Stimulated activated CD4-positive, alpha-beta T cell treated with anti-CD3 and anti-CD28 coated beads, Interleukin-2, amount 100 ng/mL, for 4 hours (primary cell): ENCODE data around the gene DNAJA2.
A peak's percentile ranks its signal among the peaks of the same experiment; 100 is the strongest.
"Not testable (repeated sequence)": the region's sequence is repeated elsewhere in the genome, so short reads cannot be mapped to it uniquely, and the experiment has no call there.

Experiments used
- DNase-seq: peaks from one replicate; pipeline ENCODE4 v3.0.0-alpha.2; 2020; ENCODE audit warnings: low read depth

The DNAJA2 gene

DNA sequence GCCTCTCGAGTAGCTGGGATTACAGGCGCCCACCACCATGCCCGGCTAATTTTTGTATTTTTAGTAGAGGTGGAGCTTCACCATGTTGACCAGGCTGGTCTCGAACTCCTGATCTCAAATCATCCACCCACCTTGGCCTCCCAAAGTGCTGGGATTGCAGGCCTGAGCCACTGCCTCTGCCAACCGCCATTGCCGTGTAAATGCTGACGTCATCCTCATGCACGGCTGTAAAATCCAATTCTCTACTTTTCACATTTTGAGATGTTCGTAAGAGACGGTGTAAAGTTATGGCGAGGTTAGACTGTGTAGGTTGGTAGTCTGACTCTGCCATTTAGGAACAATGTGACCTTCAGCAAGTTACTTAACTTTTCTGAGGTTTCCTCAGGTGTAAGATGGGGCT is 1.7 kb upstream of the DNAJA2 start:
- no peak for DNase-seq

GRCh38 chr16:46974352-46974751 is 878 bp upstream of the DNAJA2 start:
- no peak for DNase-seq

DNA sequence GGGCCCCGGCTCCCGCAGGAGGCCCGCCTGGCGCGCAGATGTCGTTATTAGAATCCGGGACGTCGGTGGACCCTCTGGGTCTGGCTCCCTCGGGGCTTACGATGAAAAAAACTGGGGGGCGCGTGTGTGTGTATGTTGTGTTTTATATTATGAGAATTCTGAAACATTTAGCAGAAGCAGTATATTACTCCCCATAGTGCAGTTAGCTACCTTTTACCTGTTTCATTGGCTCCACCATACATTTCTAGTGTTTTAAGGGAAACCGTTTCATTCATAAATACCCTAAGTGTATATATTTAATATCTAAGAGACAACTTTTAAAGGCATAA is 486 bp upstream of the DNAJA2 start:
- DNase-seq = no peak

DNA sequence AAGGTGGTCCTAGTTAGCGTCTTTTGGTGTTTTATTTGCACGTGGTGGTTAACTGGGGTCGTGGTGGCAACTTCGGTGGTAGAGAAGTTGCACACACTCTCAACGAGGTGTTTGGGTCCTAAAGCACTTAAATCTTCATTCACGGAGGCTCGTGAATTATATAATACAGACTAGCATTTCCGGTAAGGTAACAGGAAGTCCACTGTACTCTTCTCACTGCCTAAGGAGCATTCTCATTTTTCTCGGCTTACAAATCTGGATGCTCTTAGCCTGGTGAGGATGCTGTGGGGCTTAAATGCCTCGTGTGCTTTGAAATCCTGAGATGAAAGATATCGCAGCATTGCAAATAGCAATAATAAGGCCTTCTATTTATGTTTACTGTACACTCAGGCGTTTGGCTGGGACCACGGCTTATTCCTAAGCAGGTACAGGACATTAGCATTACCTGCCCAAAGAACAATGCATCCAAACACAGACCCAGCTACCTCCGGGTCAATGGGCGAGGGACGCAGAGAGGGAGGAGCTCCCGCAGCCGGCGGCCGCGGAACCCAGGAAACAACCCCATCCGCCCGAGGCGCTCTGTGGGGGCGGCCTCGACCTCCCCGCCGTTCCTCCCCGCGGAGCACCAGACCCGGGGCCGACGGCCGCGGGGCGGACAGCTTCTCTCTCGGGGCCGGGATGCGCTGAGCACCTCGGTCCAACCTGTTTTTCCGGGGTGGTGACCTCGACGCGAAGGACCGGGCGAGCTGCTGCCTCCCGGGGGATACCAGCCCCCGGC is 856 bp downstream of the DNAJA2 start:
- DNase-seq = peak; percentile 13

DNA sequence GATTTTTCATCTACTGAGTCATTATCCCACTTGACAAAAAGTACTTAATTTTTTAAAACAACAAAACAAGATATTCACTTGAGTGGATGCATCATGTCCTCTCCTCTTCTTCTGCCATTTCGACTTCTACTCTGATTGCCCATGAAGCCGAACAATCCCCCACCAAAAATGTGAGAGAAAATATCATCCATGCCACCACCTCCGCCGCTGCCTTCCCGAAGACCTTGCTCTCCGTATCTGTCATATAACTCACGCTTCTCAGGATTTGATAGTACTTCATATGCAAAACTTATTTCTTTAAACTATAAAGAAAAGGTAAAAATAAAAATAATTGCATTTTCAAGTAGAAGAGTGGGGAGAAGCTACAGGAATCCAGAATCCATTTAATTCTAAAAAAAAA is 2.2 kb downstream of the DNAJA2 start:
- DNase-seq = no peak

- no peak for DNase-seq
Observed at GRCh38 chr16:46970089-46970488, 3.4 kb downstream of the DNAJA2 start.

DNA sequence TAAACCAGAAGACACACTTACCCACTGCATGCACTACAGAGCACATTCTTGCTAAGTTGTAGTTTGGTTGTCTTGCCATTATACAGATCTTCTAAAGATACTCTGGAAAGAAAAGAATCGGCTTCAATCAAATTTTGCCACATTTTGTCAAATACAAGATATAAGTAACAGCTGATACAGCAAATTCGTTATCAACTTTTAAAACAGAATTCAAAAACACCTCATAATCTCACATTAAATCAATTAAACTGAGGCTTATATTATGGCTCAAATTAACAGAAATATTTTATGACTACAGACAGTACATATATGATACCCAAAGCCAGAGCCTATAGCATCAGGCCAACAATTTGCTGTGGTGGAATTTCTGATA is 5.4 kb downstream of the DNAJA2 start:
- no peak for DNase-seq

GRCh38 chr16:46962629-46963028 is 10.8 kb downstream of the DNAJA2 start:
- no peak for DNase-seq

- no peak for DNase-seq
Observed at GRCh38 chr16:46961373-46962353, 11.8 kb downstream of the DNAJA2 start.

GRCh38 chr16:46954562-46954961 is 18.9 kb downstream of the DNAJA2 start:
- no peak for DNase-seq

DNA sequence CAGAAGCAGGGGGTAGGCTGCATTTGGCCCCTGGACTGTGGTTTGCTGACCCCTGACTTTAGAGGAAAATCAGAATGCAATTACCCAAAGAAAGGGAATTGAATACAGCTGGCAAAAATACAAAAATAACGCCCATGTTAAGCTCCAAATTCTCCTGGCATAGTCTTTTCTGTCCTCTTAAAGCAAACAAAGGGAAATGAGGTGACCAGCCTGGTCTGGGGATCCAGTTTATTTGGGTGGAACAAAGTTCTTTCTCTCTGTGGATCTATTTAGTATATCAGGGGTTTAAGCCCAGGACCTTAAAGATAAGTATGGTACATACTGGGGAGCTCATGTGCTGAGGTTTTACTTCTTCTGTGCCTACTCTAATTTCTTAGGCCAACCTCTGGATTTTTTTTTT is 23.5 kb downstream of the DNAJA2 start:
- DNase-seq = no peak

DNA sequence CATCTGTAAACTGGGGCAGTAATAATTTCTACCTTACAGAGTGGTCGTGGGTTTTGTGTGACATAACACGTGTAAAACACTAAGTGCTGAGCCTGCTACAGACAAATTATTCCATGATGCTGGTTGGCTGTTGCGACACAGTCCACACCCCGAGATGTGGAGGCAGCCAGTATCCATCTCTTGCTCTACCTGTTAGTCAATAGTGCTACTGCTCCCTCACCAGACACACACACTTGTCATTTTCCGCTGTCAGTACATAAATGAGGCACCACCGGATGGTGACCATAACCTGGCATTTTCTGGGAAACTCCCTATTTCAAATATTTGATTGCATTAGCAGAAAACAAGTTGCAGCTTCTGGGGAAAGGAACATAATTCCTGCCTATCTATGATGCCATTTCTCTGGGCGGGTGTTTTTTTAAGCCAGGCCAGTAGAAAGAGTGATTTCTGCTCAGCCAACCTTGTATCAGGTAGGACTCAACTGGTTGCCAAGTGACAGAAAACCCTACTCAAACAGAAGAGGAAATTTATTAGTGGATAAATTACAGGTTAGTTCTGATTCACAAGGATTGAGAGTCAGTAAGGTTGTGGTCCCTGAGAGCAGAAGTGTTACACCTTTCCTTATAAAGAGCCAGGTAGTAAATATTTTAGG is 24.1 kb downstream of the DNAJA2 start:
- DNase-seq = peak; percentile 13

GRCh38 chr16:46948548-46949166 is 24.8 kb downstream of the DNAJA2 start:
- DNase-seq = no peak

DNA sequence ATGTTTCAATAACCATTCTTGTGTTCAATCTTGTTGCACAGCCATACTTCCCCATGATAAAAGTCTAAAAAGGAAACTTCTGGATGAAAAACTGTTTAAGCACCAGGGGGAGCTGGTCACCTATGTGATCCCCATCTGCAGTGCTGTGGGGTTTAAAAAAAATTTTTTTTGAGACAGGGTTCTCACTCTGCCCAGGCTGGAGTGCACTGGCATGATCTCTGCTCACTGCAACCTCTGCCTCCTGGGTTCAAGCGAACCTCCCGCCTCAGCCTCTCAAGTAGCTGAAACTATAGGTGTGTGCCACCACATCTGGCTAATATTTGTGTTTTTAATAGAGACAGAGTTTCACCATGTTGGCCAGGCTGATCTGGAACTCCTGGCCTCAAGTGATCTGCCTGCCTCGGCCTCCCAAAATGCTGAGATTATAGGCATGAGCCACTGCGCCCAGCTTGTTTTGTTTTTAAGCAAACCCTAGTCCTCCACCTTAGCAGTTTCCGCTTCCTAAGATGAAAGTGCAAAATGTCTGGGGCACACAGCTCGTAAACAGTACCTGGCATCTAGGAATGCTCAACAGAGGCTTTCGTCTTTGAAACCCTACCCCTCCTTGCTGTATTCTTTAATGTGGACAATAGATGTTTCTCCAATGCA is 25.4 kb downstream of the DNAJA2 start:
- DNase-seq = peak; percentile 22

DNA sequence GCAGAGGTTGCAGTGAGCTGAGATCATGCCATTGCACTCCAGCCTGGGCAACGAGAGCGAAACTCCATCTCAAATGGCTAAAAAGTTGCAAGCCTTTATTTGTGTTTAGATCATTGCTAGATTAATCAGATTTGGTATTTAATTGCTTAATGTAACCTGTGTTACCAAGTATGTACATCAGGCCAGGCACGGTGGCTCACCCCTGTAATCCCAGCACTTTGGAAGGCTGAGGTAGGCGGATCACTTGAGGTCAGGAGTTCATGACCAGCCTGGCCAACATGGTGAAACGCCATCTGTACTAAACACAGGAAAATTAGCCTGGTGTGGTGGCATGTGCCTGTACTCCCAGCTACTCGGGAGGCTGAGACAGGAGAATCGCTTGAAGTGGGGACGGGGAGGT is 28.8 kb downstream of the DNAJA2 start:
- DNase-seq = not testable (repeated sequence)

DNA sequence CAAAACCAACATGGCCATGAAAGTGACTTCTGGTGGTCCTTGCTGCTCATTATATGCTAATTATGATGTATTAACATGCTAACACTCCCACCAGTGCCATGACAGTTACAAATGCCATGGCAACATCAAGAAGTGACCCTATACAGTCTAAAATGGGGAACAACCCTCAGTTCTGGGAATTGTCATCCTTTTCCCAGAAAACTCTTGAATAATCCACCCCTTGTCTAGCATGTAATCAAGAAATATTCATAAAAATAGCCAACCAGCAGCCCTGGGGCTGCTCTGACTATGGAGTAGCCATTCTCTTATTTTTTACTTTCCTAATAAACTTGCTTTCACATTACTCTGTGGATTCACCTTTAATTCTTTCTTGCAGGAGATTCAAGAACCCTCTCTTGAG is 35.9 kb downstream of the DNAJA2 start:
- DNase-seq = no peak

- DNase-seq = no peak
Observed at GRCh38 chr16:46932802-46933201, 40.7 kb downstream of the DNAJA2 start.

- DNase-seq = no peak
Observed at GRCh38 chr16:46930861-46931260, 42.6 kb downstream of the DNAJA2 start.

DNA sequence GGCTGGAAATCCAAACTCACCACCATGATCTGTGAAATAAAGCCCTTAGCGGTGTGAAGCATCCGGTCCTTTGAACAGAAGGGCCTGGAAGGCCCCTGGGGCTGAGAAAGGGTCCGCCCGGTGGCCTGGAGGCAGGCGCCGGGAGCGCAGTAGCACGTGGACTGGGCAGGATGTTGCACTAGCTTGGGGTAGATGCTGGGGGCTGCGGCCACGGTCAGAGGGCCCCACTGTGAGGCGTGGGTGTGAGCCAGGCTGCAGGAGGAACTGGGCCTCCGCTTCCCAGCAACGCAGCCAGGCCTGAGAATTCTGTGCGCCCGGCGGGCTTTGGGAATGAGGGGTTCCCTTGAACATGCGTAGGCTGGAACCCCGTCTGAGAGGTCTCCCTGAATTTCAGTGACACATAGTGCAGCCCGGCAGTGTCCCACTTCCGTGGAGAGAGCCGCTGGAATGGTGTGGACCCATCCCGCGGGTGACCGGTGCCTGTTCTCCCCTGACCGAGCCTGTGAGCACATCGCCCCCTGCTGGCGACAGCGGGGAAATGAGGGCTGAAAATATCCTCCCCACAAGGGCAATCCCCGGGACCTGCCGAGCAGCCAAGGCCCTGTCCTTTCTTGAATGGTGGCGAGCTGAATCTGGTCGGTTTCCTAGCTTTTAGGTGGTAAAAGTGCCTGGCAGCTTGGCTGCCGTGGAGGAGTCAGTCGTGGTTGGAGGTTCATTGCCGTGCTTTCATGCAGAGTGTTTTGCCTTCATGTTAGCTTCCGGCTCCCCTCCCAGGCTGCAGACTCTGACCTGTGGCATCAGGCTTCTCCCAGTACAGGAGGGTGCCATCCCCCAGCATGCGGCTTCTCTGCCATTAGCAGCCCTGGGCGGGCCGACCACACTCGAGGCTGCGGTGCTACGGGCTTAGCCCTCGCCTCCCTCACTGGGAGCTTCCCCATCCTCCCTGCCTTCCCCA is 43.8 kb downstream of the DNAJA2 start:
- DNase-seq = peak; percentile 19

DNA sequence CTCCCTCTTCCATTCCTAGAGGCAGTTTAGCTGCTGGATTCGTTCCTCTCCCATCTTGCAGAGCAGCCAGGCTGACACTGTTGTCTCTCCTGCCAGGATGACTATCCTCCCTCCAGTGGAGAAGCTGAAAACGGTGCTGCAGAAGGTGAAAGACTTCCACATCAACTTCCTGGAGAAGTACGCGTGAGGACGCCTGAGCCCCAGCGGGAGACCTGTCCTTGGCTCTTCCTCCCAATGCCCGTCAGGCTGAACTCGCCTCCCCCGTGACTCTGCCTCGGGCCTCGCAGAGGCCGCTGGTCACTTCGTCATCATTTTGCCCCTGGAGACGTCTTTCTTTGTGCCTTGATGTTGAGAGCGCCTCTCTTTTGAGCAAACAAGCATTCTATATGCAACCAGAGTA is 44.7 kb downstream of the DNAJA2 start:
- DNase-seq = no peak

DNA sequence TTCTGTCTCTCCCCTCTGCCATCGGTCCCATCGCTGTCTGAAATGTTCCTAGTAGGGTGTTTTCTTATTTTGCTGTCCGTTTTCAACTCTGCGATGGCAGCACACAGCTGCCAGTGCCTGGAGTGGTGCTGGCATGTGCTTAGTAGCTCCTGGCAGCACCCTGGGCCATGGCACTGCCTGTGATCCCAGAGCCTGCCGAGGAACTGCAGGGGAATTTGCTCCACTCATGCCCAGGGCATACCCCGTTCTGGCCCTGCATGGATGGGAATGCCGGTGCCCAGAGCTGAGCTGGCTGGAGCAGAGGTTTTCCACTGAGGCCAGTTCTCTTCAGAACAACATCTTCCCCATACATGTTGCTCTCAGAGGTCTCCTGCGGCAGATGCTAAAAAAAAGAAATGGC is 46.2 kb downstream of the DNAJA2 start:
- no peak for DNase-seq
